Measurements from ENCODE around the gene ATG13. TPM values are rescaled to one million over a fixed set of nuclear protein-coding genes. Genes with fewer than 3 reads are reported as not detected.

Gene ATG13
- total and polyA plus RNA-seq, 2 experiments from 2014 or later, result 32.9 to 71.1 TPM

DNA sequence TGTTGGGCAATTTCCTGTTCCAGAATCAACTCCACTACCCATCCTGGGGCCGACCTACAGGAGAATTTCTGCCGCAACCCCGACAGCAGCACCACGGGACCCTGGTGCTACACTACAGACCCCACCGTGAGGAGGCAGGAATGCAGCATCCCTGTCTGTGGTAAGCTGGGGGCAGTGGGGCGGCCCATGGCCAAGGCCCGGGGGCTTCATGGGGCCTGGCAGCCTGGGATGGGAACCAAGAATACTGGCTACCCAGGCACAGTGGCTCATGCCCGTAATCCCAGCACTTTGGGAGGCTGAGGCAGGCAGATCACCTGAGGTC lies 106.0 kb downstream of the ATG13 start:
- Histone ChIP-seq H3K9me2 (ENCODE audit: insufficient read depth) (no peaks in the 10 kb centered on the region), H3K27ac (ENCODE audit: low read depth) (no peak overlapping the region), H3F3A (replicated peaks; ENCODE audit: low read depth) (no peaks in the 10 kb centered on the region), H3K4me1 (ENCODE audit: insufficient read depth) (no peaks in the 10 kb centered on the region), H3K4me3 (no peak overlapping the region), H3K79me2 (replicated peaks; ENCODE audit: insufficient read depth) (no peaks in the 10 kb centered on the region), H3K27me3 (ENCODE audit: insufficient read depth) (no peaks in the 10 kb centered on the region), H2AFZ (peak overlapping the region; percentile 88; the same call in 1 of the 2 replicates), H3K36me3 (ENCODE audit: insufficient read depth) (no peaks in the 10 kb centered on the region), H3K4me2 (no peak overlapping the region), H4K20me1 (replicated peaks; ENCODE audit: insufficient read depth) (no peaks in the 10 kb centered on the region)
- Mint-ChIP-seq H3K27ac (no peak overlapping the region), H3K4me3 (no peak overlapping the region), H3K36me3 (ENCODE audit: low read depth) (no peaks in the 10 kb centered on the region), H3K27me3 (ENCODE audit: insufficient read depth, low read depth, poor library complexity) (peaks cover 12% of the 10 kb centered on the region), H3K4me1 (peaks cover 10% of the 10 kb centered on the region), H3K9me3 (no peaks in the 10 kb centered on the region; the same call in 2 of the 3 replicates)
- DNase-seq (ENCODE audit: low spot score), result no peak
- no peak for TF ChIP-seq NANOG (IDR thresholded peaks at IDR 0.05; ENCODE audit: borderline replicate concordance)
- TF ChIP-seq, protein P1, sequence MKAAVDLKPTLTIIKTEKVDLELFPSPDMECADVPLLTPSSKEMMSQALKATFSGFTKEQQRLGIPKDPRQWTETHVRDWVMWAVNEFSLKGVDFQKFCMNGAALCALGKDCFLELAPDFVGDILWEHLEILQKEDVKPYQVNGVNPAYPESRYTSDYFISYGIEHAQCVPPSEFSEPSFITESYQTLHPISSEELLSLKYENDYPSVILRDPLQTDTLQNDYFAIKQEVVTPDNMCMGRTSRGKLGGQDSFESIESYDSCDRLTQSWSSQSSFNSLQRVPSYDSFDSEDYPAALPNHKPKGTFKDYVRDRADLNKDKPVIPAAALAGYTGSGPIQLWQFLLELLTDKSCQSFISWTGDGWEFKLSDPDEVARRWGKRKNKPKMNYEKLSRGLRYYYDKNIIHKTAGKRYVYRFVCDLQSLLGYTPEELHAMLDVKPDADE (IDR thresholded peaks at IDR 0.05), result no peak
- no peak for TF ChIP-seq EZH2phosphoT487 (IDR thresholded peaks at IDR 0.05; ENCODE audit: unreplicated experiment)
- TF ChIP-seq, protein P2, sequence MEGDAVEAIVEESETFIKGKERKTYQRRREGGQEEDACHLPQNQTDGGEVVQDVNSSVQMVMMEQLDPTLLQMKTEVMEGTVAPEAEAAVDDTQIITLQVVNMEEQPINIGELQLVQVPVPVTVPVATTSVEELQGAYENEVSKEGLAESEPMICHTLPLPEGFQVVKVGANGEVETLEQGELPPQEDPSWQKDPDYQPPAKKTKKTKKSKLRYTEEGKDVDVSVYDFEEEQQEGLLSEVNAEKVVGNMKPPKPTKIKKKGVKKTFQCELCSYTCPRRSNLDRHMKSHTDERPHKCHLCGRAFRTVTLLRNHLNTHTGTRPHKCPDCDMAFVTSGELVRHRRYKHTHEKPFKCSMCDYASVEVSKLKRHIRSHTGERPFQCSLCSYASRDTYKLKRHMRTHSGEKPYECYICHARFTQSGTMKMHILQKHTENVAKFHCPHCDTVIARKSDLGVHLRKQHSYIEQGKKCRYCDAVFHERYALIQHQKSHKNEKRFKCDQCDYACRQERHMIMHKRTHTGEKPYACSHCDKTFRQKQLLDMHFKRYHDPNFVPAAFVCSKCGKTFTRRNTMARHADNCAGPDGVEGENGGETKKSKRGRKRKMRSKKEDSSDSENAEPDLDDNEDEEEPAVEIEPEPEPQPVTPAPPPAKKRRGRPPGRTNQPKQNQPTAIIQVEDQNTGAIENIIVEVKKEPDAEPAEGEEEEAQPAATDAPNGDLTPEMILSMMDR (conservative IDR thresholded peaks at IDR 0.05; ENCODE audit: low read depth in 2 of 2), result no peak
- TF ChIP-seq EZH2 (IDR thresholded peaks at IDR 0.05; ENCODE audit: low read depth, unreplicated experiment), result no peak
- no peak for TF ChIP-seq ZNF114 (CRISPR knock-in tag; IDR thresholded peaks at IDR 0.05)
- no peak for ATAC-seq

DNA sequence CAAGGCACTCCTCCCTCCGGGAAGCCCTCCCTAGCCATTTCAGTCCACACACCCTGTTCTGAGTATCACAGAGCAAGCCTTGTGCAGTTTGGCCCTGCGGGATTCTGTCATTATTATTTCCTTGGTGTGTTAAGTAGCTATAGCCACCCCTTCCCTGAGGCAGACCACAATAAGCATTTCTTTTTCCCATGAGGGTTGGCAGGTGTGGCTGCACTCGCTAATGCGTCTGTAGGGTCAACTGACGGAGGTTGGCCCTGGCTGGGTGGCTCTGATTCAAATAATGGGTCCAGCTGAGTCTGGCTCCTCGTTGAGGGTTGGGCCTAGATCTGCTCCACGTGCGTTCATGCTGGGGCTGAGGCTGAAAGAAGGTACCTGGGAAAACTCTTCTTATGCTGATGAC lies 106.7 kb downstream of the ATG13 start:
- Histone ChIP-seq H3K27me3 (ENCODE audit: insufficient read depth) (no peaks in the 10 kb centered on the region), H2AFZ (peak overlapping the region; percentile 88), H3K36me3 (ENCODE audit: insufficient read depth) (no peaks in the 10 kb centered on the region), H3K4me2 (no peak overlapping the region), H3K9me2 (ENCODE audit: insufficient read depth) (no peaks in the 10 kb centered on the region), H3K4me1 (ENCODE audit: insufficient read depth) (no peaks in the 10 kb centered on the region), H3K4me3 (no peak overlapping the region), H3K79me2 (replicated peaks; ENCODE audit: insufficient read depth) (no peaks in the 10 kb centered on the region), H4K20me1 (replicated peaks; ENCODE audit: insufficient read depth) (no peaks in the 10 kb centered on the region), H3F3A (replicated peaks; ENCODE audit: low read depth) (no peaks in the 10 kb centered on the region), H3K27ac (ENCODE audit: low read depth) (no peak overlapping the region)
- Mint-ChIP-seq H3K9me3 (no peaks in the 10 kb centered on the region; the same call in 2 of the 3 replicates), H3K36me3 (ENCODE audit: low read depth) (no peaks in the 10 kb centered on the region), H3K4me3 (no peak overlapping the region), H3K4me1 (peaks cover 10% of the 10 kb centered on the region), H3K27me3 (ENCODE audit: insufficient read depth, low read depth, poor library complexity) (peaks cover 12% of the 10 kb centered on the region), H3K27ac (peak overlapping the region; percentile 23; the same call in 1 of the 2 replicates)
- no peak for DNase-seq (ENCODE audit: low spot score)
- TF ChIP-seq EZH2 (IDR thresholded peaks at IDR 0.05; ENCODE audit: low read depth, unreplicated experiment), result no peak
- TF ChIP-seq, protein P3, sequence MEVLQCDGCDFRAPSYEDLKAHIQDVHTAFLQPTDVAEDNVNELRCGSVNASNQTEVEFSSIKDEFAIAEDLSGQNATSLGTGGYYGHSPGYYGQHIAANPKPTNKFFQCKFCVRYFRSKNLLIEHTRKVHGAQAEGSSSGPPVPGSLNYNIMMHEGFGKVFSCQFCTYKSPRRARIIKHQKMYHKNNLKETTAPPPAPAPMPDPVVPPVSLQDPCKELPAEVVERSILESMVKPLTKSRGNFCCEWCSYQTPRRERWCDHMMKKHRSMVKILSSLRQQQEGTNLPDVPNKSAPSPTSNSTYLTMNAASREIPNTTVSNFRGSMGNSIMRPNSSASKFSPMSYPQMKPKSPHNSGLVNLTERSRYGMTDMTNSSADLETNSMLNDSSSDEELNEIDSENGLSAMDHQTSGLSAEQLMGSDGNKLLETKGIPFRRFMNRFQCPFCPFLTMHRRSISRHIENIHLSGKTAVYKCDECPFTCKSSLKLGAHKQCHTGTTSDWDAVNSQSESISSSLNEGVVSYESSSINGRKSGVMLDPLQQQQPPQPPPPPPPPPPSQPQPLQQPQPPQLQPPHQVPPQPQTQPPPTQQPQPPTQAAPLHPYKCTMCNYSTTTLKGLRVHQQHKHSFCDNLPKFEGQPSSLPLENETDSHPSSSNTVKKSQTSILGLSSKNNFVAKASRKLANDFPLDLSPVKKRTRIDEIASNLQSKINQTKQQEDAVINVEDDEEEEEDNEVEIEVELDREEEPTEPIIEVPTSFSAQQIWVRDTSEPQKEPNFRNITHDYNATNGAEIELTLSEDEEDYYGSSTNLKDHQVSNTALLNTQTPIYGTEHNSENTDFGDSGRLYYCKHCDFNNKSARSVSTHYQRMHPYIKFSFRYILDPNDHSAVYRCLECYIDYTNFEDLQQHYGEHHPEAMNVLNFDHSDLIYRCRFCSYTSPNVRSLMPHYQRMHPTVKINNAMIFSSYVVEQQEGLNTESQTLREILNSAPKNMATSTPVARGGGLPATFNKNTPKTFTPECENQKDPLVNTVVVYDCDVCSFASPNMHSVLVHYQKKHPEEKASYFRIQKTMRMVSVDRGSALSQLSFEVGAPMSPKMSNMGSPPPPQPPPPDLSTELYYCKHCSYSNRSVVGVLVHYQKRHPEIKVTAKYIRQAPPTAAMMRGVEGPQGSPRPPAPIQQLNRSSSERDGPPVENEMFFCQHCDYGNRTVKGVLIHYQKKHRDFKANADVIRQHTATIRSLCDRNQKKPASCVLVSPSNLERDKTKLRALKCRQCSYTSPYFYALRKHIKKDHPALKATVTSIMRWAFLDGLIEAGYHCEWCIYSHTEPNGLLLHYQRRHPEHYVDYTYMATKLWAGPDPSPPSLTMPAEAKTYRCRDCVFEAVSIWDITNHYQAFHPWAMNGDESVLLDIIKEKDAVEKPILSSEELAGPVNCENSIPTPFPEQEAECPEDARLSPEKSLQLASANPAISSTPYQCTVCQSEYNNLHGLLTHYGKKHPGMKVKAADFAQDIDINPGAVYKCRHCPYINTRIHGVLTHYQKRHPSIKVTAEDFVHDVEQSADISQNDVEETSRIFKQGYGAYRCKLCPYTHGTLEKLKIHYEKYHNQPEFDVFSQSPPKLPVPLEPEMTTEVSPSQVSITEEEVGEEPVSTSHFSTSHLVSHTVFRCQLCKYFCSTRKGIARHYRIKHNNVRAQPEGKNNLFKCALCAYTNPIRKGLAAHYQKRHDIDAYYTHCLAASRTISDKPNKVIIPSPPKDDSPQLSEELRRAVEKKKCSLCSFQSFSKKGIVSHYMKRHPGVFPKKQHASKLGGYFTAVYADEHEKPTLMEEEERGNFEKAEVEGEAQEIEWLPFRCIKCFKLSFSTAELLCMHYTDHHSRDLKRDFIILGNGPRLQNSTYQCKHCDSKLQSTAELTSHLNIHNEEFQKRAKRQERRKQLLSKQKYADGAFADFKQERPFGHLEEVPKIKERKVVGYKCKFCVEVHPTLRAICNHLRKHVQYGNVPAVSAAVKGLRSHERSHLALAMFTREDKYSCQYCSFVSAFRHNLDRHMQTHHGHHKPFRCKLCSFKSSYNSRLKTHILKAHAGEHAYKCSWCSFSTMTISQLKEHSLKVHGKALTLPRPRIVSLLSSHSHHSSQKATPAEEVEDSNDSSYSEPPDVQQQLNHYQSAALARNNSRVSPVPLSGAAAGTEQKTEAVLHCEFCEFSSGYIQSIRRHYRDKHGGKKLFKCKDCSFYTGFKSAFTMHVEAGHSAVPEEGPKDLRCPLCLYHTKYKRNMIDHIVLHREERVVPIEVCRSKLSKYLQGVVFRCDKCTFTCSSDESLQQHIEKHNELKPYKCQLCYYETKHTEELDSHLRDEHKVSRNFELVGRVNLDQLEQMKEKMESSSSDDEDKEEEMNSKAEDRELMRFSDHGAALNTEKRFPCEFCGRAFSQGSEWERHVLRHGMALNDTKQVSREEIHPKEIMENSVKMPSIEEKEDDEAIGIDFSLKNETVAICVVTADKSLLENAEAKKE (CRISPR knock-in tag; IDR thresholded peaks at IDR 0.05), result no peak
- no peak for TF ChIP-seq POLR2AphosphoS5 (IDR thresholded peaks at IDR 0.05; ENCODE audit: low read depth)
- no peak for TF ChIP-seq NANOG (IDR thresholded peaks at IDR 0.05; ENCODE audit: borderline replicate concordance)
- TF ChIP-seq EZH2phosphoT487 (IDR thresholded peaks at IDR 0.05; ENCODE audit: unreplicated experiment), result no peak
- TF ChIP-seq, protein P1 (IDR thresholded peaks at IDR 0.05), result no peak
- peak; percentile 43 for ATAC-seq
